ENCODE data around the gene ADH7. TPM values are rescaled to one million over a fixed set of nuclear protein-coding genes. Genes with fewer than 3 reads are reported as not detected.

Gene ADH7
- total and polyA plus RNA-seq, 2 of the 8 experiments (the other 6 are each of a cell fraction or from before 2014, with no cell fraction given) = not detected

GRCh38 chr4:99383833-99384392, 51.2 kb downstream of the ADH7 start:
- H3K27me3 ChIP-seq (replicated peaks in 1 of 4; ENCODE audit: control insufficient read depth in 3 of 4, extremely low read depth in 1 of 4, insufficient read depth in 3 of 4, low read length in 3 of 4) = no peaks in the 10 kb centered on the region
- no peak overlapping the region for H2AFZ ChIP-seq (ENCODE audit: low read length)
- H2AK5ac ChIP-seq (ENCODE audit: low read depth, low read length) = no peak overlapping the region
- no peak overlapping the region for H3K14ac ChIP-seq (ENCODE audit: insufficient read length)
- H3K79me1 ChIP-seq (ENCODE audit: low read depth, low read length) = no peaks in the 10 kb centered on the region
- DNase-seq (ENCODE audit: low read depth in 1 of 2, low spot score in 2 of 2) (no peak), FAIRE-seq (no peak)
- H3K9ac ChIP-seq (replicated peaks in 1 of 4; ENCODE audit: extremely low read depth in 1 of 4, low read depth in 3 of 4, low read length in 3 of 4) = no peak overlapping the region
- no peak overlapping the region for H4K91ac ChIP-seq (replicated peaks; ENCODE audit: insufficient read length, low read length)
- H2BK12ac ChIP-seq (ENCODE audit: low read depth, low read length) = no peak overlapping the region
- WGBS, 2 experiments (ENCODE audit: extremely low coverage in 1 of 2, insufficient coverage in 1 of 2, insufficient read length in 1 of 2, insufficient replicate concordance in 2 of 2, low coverage in 1 of 2, low lambda C conversion rate in 2 of 2, missing lambda C conversion rate in 1 of 2) = 92% methylated on average over 5 of the region's 5 CpGs; no CpG with 5 or more reads in 1 of the 2 experiments
- no peak overlapping the region for H2BK15ac ChIP-seq (ENCODE audit: low read length)
- H4K5ac ChIP-seq (ENCODE audit: insufficient read length, low read depth, low read length) = no peak overlapping the region
- H3K9me3 ChIP-seq (ENCODE audit: insufficient read depth in 2 of 2, low read depth in 1 of 2, low read length in 1 of 2) = no peaks in the 10 kb centered on the region
- no peaks in the 10 kb centered on the region for H3K4me1 ChIP-seq (replicated peaks in 1 of 4; ENCODE audit: control insufficient read depth in 3 of 4, insufficient read depth in 4 of 4, low read length in 3 of 4)
- H3K4me2 ChIP-seq (ENCODE audit: insufficient read depth in 1 of 2, low read depth in 2 of 2, low read length in 2 of 2) = no peak overlapping the region
- H3K56ac ChIP-seq (replicated peaks; ENCODE audit: insufficient read length, low read depth, low read length) = no peak overlapping the region
- no peaks in the 10 kb centered on the region for H3K23me2 ChIP-seq (ENCODE audit: low read depth, low read length)
- H3K79me2 ChIP-seq (ENCODE audit: control insufficient read depth in 1 of 2, insufficient read depth in 2 of 2, low read length in 2 of 2) = no peaks in the 10 kb centered on the region
- H2BK120ac ChIP-seq (replicated peaks; ENCODE audit: low read depth, low read length) = no peak overlapping the region
- no peak overlapping the region for H3K18ac ChIP-seq (ENCODE audit: extremely low read depth, low read length)
- ChIA-PET CTCF (ENCODE audit: partially characterized antibody) (interaction anchor here (1.2 to 3.5 kb wide), 2 partner anchors 19 to 21 kb away, joined by 4 to 11 read pairs; no protein-coding TSS in a partner anchor), POLR2A (ENCODE audit: partially characterized antibody) (no interaction called here)
- H3K4ac ChIP-seq (replicated peaks; ENCODE audit: insufficient read length, low read depth, low read length) = no peak overlapping the region
- H3K36me3 ChIP-seq (ENCODE audit: control insufficient read depth in 2 of 4, insufficient read depth in 4 of 4, low read length in 3 of 4) = no peaks in the 10 kb centered on the region
- no peak overlapping the region for H3K27ac ChIP-seq (ENCODE audit: low read depth, low read length)
- no peak overlapping the region for H2BK5ac ChIP-seq (ENCODE audit: low read depth, low read length)
- no peak overlapping the region for H3K4me3 ChIP-seq (ENCODE audit: extremely low read depth in 1 of 4, insufficient read depth in 2 of 4, low read depth in 3 of 4, low read length in 4 of 4)
- TF ChIP-seq, protein P1, sequence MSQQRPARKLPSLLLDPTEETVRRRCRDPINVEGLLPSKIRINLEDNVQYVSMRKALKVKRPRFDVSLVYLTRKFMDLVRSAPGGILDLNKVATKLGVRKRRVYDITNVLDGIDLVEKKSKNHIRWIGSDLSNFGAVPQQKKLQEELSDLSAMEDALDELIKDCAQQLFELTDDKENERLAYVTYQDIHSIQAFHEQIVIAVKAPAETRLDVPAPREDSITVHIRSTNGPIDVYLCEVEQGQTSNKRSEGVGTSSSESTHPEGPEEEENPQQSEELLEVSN (IDR thresholded peaks at IDR 0.05) = no peak
- TF ChIP-seq RNF2 (IDR thresholded peaks at IDR 0.05; ENCODE audit: borderline replicate concordance, low read depth, low read length, missing control alignments, poor library complexity, severe bottlenecking) (no peak), RFX5 (IDR thresholded peaks at IDR 0.05; ENCODE audit: borderline replicate concordance, low read depth, low read length) (no peak), CBX8 (IDR thresholded peaks at IDR 0.05; ENCODE audit: borderline replicate concordance, low read depth, low read length) (no peak), SIRT6 (IDR thresholded peaks at IDR 0.05; ENCODE audit: low read length) (no peak), TCF12 (IDR thresholded peaks at IDR 0.05; ENCODE audit: low read depth, low read length) (no peak), EP300 (IDR thresholded peaks at IDR 0.05; ENCODE audit: borderline replicate concordance in 1 of 2, low read depth in 2 of 2, low read length in 2 of 2) (no peak), TAF7 (optimal IDR thresholded peaks at IDR 0.05; ENCODE audit: borderline replicate concordance, low read depth, low read length) (no peak)
- no peak overlapping the region for H2BK20ac ChIP-seq (ENCODE audit: low read length)
- H4K8ac ChIP-seq (ENCODE audit: extremely low read depth, insufficient read depth, low read length) = no peak overlapping the region
- H3K23ac ChIP-seq (ENCODE audit: insufficient read length) = no peak overlapping the region
- no peaks in the 10 kb centered on the region for H4K20me1 ChIP-seq (replicated peaks in 1 of 2; ENCODE audit: control insufficient read depth in 1 of 2, insufficient read depth in 2 of 2, low read length in 2 of 2)

Measured in H1 (cell line).